Measurements from ENCODE around the gene APOBEC3H.

APOBEC3H gene

DNA sequence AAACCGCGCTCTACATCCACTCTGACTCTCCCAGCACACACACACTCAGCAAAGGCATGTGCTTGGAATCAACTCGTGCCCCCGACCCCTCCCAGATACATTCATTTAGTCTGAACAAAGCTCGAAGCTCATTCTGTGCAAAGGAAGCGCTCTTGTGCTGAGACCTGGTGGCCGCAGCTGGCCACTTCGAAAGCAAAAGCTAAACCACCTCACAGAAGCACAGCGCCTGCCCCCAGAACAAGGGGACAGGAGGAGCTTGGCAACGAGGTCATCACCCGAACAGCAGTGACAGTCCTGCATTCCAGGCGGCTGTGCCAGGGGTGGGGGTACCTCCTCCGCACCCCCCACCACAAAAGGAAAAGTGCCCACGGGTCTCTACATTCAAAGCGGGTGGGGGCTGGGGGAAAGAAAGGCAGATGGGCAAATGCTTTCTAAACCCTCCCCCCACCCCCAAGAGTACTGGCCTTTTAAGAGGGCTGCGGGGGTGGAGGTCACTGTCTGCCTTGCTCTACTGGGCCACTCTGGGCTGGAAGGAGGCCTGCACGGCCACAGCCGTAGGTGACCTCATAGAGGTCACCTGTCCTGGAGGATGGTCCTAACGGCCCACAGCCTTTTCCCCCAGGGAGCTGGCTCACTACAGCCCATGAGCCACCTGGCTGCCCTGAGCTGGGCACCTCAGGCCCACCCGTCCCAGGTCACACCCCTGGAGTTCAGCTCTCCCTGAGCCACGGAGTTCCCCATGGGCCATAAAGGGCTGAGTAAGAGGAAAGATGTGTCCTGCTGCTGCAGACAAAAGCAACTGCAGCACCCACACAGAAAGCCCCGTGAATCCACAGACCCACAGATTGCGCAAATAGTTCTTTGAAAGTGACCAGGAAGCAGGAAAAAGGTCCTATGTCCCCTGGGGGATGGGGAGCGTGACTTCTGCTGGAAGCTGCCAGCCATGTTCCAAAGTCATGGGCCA, 34.1 kb downstream of the APOBEC3H start:
- in situ Hi-C loops (cut with MboI; ENCODE audit: low pct_unique_long_range_greater_than_20kb, low sequenced_read_pairs), result no loop called here
- no peak for DNase-seq

DNA sequence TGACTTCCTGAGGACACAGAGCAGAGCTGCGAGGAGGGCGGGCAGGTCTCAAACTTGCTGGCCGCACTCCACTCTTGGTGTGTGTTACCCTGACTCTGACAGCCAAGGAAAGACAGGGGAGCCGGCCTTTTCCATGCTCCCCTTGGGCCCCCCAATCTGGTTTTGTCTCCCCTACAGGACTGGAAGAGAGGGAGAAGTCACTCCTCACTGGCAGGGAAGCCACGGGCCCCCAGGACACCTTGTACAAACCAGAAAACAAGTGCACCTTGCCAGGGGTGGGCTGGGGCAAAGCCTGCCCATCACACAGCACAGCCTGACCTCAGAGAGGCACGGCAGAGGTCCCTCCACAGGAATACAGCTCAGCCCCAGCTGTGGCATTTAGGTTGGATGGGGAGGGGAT, 35.2 kb downstream of the APOBEC3H start:
- no peak for DNase-seq
- in situ Hi-C loops (cut with MboI; ENCODE audit: low pct_unique_long_range_greater_than_20kb, low sequenced_read_pairs), result no loop called here

DNA sequence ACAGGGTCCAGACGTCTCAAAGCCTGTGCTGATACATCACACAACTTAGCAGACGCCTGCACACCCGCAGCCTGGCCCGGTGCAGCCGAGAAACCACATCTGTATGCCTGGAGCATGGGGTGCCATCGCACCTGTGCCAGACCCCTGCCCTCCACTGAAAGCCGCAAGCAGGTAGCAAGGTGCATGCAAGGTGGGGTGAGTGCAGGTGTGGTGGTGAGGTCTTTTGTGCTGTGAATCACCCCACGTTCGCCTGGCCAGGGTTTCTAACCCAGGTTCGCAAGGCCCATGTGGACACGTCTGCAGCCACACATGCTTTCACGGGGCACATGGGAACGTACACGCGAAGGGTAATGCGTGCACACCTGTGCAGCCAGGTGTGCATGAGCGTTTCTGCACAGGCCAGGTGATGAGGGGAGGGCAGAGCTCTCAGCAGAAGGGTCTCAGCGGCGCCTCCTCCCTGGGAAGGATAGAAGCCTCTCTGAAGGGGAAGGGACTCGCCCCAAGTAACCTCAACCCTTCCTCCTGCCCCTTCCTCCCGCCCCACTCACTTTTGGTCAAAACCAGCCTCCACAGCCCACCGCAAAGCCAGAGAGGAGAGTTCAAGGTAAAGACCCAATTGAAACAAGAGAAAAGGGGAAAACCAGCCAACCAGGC, 36.0 kb downstream of the APOBEC3H start:
- in situ Hi-C loops (cut with MboI; ENCODE audit: low pct_unique_long_range_greater_than_20kb, low sequenced_read_pairs), result no loop called here
- DNase-seq, result no peak

DNA sequence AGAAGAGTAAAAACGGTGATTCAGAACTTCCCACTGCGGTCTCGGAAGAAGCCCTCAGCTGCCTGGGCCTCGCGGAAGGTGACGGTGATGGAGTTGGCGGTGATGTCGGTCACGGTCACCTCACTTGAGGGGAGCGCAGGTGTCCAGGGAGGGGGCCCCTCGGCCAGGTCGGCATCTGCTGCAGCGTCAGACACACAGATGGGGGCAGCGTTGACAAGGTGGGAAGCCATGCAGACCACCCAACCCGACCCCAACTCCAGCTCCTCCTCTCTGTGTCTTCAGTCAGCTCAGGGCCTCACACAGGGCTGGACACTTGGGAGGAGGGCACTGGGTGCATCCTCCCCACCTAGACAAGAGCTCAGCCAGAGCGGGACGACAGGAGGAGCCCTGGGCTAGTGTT, 36.8 kb downstream of the APOBEC3H start:
- in situ Hi-C loops (cut with MboI; ENCODE audit: low pct_unique_long_range_greater_than_20kb, low sequenced_read_pairs), result no loop called here
- no peak for DNase-seq

DNA sequence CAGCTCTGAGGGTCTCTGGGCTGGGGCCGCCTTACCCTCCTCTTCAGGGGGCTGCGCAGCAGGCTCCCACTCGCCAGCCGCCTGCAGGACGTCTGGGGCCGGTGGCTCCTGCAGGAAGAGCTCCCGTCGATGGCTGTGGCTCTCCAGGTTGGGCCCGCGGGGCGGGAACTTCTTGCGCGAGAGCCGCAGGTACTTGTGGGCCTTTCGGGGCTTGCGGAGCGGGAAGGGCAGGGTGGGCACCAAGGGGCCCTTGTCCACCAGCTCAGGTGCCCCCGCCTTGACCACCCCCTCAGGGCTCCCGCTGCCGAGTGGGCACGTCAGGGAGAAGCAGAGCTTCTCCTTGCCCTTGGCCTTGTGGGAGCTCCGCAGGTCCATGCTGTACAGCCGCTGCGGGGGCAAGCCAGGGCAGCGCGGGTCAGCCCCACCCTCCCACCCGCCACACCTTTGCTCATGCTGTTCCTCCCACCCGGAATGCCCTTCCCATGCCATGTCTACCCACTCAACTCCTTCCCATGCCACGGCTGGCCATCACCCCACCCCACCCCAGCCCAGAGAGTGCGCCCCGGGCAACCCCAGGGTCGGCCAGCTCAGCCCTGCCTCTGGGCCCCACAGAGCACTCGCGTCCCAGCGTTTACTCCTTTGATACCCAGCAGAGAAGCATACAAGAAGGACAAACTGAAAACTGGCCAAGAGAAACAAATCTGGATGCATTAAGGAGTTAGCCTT, 37.5 kb downstream of the APOBEC3H start:
- DNase-seq, result no peak
- in situ Hi-C loops (cut with MboI; ENCODE audit: low pct_unique_long_range_greater_than_20kb, low sequenced_read_pairs), result no loop called here

DNA sequence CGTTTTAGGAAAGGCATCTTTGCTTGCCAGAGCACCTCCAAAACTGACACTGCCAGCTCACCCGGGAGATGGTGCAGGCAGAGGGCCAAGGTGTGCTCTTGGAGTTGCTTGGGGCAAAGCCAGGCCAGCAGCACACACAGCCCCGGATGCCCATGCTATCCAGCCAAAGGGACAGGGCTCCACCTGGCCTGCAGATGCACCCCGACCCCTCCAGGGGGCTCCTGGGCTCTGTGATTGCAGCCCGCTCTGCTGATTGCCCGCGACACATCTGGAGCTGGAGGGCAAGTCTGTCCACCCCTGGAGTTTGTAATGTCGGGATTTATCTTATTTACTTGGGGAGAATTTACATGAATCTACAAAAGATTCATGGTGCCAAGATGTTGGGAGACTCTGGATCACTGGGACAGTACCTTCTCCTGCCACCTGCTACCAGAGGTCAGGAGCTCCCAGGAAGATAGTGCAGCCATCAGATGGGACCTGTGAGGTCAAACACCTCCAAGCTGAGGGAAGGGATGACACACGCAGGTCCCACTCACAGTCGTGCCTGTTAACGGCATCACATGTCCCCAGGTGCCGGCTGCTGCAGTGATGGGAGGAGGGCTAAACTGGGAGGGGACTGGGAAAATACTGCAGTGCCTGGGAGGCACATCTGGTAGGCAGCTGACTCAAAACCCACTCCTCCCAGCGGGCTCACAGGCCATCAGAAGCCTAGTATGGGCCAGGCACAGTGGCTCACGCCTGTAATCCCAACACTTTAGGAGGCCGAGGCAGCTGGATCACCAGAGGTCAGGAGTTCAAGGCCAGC, 38.2 kb downstream of the APOBEC3H start:
- DNase-seq, result peak; percentile 63
- in situ Hi-C loops (cut with MboI; ENCODE audit: low pct_unique_long_range_greater_than_20kb, low sequenced_read_pairs), result no loop called here

DNA sequence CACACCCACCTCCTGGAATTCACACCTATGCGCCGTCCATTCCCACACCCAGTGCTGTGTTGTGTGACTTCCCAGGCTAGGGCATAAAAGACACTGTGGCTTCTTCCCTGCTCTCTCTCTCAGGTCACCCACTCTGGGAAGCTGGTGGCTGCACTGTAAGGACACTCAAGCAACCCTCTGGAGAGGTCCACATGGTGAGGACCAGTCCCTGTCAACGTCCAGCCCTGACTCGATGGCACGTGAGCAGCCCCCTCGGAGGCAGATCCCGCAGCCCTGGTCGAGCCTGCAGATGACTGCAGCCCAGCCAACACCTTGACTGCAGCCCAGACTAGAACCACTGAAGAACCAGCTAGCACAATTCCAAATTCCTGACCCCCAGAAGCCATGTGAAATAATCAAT, 39.3 kb downstream of the APOBEC3H start:
- in situ Hi-C loops (cut with MboI; ENCODE audit: low pct_unique_long_range_greater_than_20kb, low sequenced_read_pairs), result no loop called here
- no peak for DNase-seq

DNA sequence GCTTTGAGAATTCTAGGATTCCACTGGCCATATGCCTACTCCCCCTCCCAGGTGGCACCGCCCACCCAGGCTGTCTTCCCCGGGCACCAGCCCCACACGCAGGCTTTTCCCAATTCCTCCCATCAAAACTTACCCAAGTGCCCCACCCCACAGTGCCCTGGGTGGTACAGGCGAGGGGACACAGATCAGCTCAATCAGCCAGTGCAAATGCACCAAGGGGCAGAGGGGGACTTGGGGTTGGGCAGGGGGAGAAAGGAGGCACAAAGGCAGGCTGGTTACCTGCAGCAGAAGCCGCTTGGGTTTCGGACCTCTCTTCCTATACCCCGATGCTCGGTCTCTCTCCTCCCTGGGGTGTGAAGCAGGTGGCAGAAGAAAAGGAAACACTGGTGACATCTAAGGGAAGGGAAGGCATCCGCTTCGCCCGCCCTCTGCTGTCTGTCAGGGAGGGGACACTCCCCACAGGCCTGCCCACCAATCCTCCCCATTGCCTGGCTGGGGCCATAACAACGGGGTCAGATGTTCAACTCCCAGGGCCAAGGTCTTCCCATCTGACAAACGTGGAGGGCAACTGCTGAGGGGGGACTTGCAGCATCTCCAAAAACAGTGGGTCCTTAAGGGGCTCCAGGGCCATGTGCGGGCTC, 41.4 kb downstream of the APOBEC3H start:
- in situ Hi-C loops (cut with MboI; ENCODE audit: low pct_unique_long_range_greater_than_20kb, low sequenced_read_pairs), result no loop called here
- no peak for DNase-seq

DNA sequence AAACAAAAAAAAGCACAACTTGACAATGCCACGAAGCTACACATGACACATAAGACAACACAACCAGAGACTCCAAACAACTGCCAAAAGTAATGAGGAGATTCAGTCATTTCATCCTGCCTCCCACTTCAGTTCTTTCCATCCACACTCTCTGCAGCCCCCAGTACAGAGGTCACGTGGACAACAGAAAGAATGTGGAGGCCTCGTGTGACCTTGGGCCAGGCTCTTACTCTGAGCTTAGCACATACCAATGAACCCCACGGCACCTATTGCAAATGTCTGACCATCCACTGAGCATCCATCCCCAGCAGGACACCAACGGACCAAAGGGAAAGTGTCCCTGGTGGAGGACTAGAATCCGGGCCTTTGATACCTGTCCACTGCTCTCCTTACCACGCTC, 42.9 kb downstream of the APOBEC3H start:
- in situ Hi-C loops (cut with MboI; ENCODE audit: low pct_unique_long_range_greater_than_20kb, low sequenced_read_pairs), result no loop called here
- no peak for DNase-seq

DNA sequence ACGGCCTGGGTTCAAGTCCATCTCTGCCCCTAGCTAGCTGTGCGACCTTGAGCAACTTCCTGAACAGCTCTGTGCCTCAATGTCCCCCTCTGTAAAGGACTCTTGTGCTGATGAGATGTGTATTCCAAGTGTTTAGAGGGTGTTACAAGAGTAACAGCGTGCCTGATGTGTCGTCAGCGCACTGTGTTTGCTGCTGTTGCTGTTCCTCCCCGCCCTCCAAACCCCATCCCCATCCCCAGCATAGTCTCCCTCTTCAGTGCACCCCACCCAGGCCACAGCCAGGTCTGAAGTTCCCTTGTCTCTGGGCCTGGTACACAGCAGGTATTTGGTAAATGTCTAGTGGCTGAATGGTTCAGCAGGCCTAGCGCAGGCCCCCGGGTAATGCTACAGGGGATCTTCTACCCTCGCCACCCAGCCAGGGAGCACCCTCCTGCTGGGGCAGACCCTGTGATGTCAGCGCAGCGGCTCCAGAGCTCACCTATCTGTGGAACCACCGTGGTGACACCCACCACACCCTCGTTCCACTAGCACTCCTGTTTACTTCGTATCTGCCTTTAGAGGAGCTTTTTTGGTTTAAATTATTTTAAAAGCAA, 45.1 kb downstream of the APOBEC3H start:
- no peak for DNase-seq
- in situ Hi-C loops (cut with MboI; ENCODE audit: low pct_unique_long_range_greater_than_20kb, low sequenced_read_pairs), result no loop called here

DNA sequence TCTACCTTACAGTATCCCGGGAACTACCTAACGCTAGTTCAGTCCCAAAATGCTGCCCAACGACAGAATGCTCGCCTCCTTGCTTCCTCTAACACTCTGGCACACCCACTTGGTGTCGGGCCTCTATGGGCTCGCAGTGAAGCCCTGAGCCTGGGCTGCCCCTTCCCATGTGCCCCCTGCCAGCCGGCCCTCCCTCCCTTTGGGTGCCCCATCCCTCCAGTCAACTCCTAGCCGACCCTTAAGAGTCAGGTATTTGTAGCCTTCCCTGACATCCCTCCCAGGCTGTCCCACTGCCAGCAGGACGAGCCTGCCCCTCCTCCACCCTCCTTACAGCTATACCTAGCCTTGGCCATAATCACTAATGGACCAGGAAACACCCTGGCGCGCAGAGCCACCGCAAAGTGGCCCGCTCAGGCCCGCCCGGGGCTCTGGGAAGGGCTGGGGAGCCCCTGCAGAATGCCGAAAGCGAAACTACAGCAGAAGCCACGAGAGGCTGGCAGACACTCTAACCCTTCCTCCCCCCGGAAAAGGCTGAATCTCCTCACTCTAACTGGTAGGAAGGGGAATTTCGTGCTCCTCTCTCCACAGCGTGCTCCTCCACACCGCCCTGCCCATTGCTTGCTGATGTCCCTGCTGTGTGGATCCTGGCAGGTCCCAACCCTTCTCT, 47.2 kb downstream of the APOBEC3H start:
- in situ Hi-C loops (cut with MboI; ENCODE audit: low pct_unique_long_range_greater_than_20kb, low sequenced_read_pairs), result no loop called here
- DNase-seq, result peak; percentile 52

DNA sequence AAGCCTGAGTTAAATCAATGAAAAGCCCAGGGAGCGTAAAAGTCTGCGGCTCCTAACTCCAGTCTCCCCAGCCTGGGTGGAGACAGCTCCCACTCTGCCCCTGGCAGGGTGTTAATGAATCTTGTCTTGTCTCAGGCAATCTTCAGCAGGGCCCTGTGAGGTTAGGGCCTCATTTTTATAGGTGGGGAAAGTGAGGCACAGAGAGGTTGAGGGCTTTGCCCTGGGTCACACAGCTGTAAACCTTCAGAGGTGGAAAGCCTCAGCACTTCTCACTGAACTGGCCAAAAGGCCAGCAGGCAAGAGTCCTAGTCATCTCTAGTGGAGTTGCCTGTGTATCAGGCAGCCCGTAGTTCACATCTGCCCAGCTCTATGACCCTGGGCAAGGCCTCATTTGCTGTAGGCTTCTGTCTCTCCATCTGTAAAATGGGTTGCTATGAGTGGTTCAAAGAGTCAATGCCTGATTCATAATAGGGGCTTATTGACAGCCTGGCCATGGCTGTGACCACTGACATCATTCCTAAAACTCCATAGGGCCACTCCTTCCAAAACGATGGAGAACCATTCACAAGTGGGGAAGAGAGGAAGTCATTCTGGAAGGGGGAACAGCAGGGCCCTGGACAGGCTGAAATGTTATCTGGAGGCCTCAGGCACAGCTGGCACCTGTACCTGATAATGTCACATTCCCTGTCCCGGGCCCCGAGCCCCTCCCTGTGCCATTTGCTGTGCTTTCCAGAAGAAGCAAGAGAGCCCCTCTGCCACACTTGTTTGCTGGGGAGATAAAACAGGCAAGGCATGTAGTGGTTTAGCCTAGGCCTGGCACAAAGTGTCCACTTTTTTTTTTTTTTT, 49.4 kb downstream of the APOBEC3H start:
- DNase-seq, result no peak
- in situ Hi-C loops (cut with MboI; ENCODE audit: low pct_unique_long_range_greater_than_20kb, low sequenced_read_pairs), result no loop called here

DNA sequence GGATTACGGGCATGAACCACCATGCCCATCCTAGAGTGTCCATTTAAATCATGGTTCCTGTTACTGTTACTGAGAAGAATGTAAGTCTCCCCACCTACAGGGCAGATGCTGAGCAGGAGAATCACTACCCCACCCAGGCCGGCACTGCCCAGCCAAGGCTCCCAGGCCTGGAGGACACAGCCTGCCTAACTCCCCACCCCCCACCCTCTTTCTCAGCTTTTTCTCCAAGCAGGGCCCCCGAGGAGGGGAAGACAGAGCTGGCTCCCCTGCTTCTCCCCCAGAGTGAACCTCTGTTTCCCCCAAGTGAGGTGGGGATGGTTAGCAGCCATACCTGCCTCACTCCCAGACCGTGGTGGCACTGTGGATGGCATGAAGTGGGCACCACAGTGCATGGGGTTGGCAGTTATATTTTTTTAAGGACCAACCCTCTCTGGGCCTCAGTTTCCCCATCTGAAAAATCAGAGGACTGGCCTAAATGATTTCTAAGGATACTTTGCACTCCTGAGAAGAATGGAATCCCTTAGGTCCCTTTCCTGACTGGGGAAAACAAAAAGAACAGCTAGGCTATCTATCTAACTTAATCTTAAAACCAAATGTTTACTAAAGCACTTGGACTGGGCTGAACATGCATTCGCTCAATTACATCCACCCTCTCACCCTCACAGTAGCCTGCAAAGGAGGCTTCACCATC, 50.4 kb downstream of the APOBEC3H start:
- in situ Hi-C loops (cut with MboI; ENCODE audit: low pct_unique_long_range_greater_than_20kb, low sequenced_read_pairs), result no loop called here
- no peak for DNase-seq

DNA sequence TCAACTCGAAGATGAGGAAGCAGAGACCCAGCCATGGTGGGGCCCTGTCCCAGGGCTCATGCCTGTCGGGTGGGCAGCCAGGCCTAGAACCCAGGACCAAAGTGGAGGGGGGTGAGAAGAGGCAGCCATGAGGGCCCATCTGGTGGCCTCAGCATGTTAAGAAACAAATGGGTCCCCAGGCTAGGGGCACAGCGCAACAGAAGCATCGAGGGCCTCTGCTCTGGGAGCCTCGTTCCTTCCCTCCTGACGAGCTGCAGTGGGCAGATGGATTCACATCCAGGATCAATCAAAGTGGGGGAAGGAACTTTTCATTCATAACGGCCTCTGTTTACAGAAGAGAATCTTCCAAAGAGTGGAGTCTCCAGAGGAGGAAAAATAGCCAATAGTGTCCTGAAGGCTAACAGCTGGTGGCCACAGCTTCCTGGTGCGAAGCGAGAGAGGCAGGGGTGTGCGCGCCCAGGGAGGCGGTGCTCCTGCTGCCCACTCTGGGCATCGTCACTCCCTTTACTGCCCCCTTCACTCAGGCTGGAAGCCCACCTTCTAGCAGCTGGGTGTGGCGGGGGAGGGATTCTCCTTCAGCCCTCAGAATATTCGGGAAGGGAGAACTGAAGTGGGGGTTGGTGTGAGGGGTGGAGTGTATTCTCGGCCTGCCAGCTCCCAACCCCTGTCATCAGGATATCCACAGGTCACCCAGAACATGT, 51.1 kb downstream of the APOBEC3H start:
- no peak for DNase-seq
- in situ Hi-C loops (cut with MboI; ENCODE audit: low pct_unique_long_range_greater_than_20kb, low sequenced_read_pairs), result no loop called here

DNA sequence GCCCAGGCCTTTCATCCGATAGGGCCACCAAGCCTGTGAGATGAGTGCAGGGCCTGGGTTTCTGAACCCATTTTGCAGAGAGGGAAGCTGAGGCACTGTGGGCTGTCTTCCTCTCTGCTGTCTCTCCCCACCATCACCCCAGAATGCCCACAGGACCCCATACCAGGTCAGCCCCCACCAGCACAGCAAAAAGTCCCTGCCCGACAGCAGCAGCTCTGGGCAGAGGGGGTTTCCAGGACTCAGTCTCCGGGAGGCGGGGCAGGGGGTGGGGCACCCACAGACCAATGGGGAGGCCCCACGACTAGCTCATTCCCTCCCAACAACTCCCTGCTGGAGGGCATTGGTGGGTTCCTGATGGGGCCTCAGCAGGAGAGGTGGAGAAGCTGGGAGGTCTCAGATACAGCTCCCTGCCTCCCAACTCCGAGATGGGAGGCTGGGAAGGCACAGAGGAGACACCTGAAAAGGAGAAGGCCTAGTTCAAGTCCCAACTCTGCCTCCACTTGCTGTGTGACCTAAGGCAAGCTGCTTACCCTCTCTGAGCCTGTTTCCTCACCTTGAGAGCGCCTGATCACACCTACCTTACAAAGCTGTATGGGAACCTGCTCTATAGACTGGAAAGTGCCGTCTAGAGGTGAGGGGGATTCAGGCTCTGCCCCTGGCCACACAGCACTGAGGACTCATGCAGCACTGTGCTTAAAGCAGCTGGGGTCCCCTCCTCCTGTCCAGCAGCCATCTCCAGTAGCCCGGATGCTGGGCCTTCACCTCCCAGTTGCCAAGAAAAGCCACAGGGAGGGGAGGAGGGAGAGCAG, 51.9 kb downstream of the APOBEC3H start:
- no peak for DNase-seq
- in situ Hi-C loops (cut with MboI; ENCODE audit: low pct_unique_long_range_greater_than_20kb, low sequenced_read_pairs), result no loop called here
